IPS-11a (cell line): Measurements from ENCODE around the gene ALG1.
A peak's percentile ranks its signal among the peaks of the same experiment; 100 is the strongest.
"Not testable (repeated sequence)": the region's sequence is repeated elsewhere in the genome, so short reads cannot be mapped to it uniquely, and the experiment has no call there.

Experiments
- H3K4me3 ChIP-seq: one replicate; pipeline ENCODE4 v1.5.1; 2013; ENCODE audit warnings: low read depth, low read length, control low read depth

Gene ALG1

DNA sequence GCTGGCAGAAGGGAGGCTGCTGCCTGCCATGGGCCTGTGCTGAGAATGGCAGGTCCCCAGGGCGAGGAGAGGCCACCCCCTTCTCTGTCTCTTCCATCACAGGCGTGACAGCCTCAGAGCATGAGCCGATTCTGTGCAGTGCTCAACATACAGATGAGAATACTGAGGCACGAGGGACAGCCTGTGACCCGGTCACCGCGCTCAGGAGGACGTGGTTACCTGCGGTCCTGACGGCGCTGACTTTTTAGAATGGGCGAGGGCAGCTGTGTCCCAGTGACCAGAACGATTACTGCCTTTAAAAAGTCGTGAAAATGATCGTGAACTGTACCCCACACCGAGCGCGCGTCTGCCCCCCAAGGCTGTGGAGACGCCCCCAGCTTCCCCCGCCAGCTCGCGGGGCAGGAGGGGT lies 25.4 kb downstream of the ALG1 start:
- H3K4me3 ChIP-seq = peak overlapping the region; percentile 71

DNA sequence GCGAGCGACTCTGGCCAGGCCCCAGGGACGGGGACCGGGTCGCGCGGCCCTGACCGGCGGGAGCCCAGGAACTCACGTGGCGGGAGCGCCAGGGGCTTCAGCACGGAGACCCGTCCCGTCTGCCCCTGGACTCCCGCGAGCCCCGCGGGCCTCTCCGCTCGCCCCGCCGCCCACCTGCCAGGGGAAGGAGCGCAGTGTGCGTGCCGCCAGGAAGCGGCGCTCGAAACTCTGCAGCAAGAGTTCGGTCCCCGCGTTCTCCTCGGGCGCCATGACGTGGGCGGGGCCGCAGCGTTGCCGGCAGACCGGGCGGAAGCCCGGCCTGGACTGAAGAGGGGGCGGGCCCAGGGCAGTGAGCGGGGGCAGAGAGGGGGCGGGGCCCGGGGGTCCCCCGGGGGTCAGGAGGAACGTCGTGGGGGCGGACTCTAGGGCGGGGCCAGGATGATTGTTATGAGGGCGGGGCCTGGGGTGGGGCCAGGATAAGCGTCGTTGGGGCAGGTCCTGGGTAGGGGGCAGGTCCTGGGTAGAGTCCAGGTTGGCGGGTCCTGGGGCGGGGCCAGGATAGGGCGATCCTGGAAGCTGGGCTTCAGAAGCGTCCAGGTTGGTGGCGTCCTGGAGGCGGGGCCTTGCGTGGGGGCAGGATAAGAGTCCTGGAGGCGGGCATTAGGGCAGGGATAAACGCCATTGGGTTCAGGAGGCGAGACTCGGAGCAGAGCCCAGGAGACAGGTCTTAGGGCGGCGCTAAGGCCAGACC lies 26.0 kb downstream of the ALG1 start, which contains the start of gene EEF2KMT:
Gene EEF2KMT, minus strand, starts transcription at position 326 of the 751 bp plus-strand sequence. Its CDS starts 56 bp downstream, at position 270.
- peak within 1 kb of the TSS; percentile 71 for H3K4me3 ChIP-seq

DNA sequence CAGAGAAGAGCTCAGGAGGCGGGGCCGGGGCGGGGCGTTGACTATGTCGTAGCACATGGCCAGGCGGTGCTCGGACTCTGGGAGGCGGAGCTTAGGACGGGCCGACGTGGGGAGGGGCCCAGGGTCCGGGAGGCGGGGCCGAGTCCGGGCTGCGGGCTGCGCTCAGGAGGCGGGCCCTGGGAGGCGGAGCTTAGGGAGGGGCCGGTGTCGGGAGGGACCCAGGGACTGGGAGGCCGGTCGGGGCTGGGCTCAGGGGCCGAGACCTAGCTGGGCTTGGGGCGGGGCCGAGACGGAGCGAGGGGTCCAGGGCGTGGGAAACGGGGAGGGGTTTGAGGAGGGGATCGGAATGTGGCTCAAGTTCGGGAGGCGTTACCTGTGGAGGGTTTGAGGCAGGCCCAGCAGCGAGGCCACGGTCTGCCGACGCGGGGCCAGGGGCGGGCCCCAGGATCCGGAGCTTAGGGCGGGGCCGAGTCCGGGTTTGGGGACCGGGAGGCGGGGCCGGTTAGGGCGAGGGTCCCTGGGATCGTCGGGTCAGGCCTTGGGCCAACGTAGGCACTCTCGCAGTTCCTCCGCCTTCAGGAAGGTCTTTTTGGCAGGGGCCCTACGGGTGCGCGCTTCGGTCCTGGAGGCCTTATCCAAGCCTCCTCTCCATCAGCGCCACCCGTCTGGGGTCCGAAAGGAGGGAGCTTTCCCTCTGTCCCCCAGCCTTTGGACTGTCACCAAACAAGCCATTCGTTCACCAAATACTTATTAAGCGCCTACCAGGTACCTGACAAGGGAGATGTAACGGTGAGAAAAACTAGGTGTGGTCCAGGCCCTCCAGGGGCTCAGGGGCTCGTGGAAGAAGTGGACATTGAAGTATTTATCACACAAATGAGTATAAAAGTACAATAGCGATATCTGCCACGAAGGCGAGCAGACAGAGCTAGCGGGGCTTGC lies 26.8 kb downstream of the ALG1 start:
- H3K4me3 ChIP-seq = peak overlapping the region; percentile 39

DNA sequence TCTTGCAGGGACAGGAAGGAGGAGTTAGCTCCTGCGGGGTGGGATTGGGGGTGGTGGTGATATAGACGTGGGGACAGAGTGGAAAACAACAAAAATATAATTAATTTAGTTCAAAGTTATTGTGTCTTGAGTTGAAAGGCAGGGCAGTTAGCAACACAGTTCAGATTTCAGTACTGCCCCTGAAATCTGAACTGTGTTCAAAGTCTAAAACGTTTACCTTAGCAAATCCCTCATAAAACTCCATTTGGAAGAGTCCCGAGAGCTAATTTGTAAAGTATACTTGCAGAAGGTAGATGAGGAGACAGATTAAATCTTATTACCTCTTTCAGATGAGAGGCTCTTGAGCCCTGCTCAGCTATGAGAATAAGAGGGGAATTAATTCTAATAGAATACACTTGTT lies 27.5 kb downstream of the ALG1 start:
- H3K4me3 ChIP-seq = not testable (repeated sequence)

DNA sequence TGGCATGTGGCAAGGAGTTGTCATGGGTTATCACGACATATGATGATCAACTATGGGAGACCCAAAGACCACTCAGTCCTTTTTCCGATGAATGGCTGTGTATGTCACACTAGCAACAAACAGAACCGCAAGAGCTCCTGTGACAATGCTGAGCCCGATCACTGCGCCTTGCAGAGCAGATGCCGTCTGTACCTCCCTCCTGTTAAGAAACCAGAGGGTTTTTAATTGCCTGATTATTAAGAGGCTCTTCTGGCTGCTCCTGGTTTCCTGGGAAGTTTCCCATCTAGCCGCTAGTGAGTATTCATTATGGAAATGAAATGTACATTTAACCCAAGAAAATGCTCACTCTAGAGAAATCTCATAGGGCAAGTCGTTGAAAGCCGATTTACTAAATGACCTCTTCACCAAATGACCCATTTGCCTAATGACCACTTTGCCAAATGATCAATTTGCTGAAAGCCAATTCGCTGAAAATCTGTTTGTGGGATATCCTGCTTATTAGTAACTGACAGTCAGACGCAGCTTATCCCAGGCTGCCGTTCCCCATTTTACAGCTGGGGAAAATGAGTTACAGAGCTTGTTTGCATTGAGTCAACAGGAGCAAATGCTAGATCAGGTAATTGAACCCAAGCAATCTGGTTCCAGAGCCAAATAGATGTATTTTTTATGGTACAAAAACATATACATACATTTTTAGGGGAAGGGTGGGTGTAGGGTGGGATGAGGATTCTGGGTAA lies 31.8 kb downstream of the ALG1 start:
- not testable (repeated sequence) for H3K4me3 ChIP-seq

- H3K4me3 ChIP-seq = not testable (repeated sequence)
Observed at GRCh38 chr16:5105039-5105438, 33.4 kb downstream of the ALG1 start.

- H3K4me3 ChIP-seq = no peak overlapping the region
Observed at GRCh38 chr16:5108505-5109158, 37.0 kb downstream of the ALG1 start.

GRCh38 chr16:5110933-5111332 lies 39.3 kb downstream of the ALG1 start:
- H3K4me3 ChIP-seq = not testable (repeated sequence)

DNA sequence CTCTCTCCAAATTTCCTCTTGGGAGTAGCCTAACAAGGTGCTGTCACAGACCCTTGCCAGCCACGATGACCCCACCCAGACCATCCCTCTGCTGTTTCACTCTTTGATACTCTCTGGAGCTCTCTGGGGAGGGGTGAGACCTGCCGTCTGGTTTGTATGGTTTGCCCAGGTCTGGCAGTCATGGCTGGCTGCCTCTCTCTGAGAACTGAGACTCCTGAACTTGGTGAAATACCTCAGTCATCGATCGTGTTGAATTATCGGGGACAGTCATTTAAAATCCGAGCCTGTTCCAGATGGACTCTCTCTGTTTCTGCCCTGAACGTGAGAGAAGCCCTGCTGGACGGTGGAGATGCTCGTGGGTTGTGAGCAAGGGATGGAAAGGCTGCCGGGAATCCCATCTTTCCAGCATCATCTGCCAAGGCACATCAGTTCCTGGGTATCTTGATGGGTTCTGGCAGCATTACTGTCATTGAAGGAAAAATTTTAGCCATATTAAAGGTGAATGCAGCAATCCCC lies 45.2 kb downstream of the ALG1 start:
- H3K4me3 ChIP-seq = not testable (repeated sequence)

- not testable (repeated sequence) for H3K4me3 ChIP-seq
Observed at GRCh38 chr16:5117300-5118087, 45.9 kb downstream of the ALG1 start.

- H3K4me3 ChIP-seq = not testable (repeated sequence)
Observed at GRCh38 chr16:5131467-5132004, 59.9 kb downstream of the ALG1 start.

DNA sequence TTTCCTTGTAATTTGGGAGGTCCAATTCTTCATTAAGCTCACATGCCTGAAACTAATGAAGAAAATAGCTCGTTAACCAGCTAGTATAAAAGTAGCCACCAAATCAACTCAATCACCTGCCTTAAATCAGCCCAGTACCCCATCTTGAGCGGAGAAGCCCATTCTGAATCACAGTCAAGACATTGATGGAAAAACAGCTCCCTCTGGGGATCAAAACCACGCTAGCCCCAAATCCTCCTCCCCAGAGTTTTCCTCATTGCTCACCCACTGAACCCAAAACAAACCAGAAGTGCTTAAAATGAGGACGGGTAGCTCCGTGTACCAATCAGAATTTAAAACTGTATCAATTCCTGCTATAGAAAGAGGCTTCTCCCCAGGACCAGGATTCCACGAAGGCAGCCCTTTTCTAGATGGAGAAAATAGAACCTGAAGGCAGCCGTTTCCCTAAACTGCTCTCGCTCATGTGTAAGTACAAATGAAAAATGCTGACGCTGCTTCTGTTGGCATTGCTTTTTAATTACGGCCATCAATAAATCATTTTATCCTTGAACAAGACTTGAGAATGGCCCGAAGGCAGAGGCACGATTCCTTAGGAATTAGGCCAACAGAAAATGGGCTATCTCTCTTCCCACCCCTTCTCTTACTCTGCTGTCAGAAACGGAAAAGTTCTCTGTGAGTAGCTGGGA lies 61.4 kb downstream of the ALG1 start:
- H3K4me3 ChIP-seq = not testable (repeated sequence)

- not testable (repeated sequence) for H3K4me3 ChIP-seq
Observed at GRCh38 chr16:5134739-5135452, 63.3 kb downstream of the ALG1 start.
